NCI-H1694 (cell line): ENCODE results near the gene HGF.
"Not testable (repeated sequence)": the region's sequence is repeated elsewhere in the genome, so short reads cannot be mapped to it uniquely, and the experiment has no call there.

Experiments
- DNase-seq: peaks from one replicate; lab custom pipeline; 2025; lab: John Stamatoyannopoulos, UW

The HGF gene

DNA sequence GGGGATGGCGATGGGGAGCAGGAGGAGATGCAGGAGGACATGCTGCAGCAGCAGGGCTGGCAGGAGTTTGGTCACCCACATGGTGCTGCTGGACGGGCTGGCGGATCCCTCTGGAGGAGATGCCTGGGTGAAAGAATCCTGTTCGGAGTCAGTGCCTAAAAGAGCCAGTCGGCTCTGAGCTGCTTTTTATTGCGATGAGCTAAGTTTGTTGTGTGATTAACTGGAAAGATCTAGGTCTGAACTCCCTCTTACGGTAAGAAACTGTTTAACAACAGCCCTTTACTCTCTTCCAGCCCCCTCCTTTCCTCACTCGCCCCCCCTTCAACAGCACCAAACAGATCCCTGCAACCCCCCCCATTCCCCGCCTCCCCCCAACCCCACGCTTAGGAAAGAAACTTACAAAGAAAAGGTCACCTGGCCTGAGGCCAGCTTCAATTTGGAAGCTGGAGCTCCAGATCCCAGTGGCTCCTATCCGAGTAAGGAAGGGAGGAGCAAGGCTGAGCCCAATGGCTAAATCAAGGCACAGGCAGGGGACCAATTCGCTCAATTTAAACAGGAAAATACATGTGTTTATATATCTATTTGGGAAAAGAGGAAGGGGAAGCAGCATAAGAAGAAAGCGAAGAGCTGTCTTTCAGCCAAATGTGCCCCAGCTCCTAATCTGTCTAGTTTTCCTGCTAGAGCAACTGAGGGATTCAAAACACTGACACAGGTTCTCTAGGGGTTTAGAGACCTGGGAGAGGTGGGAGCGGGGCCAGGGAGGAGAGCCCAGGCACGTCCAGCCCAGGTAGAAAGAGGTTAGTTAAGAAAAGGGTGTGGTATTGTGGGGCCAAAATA, at the start of gene HGF:
HGF (minus strand) TSS at position 157 of the 837 bp plus-strand sequence; CDS start at position 81, 76 bp downstream.
- no peak for DNase-seq

DNA sequence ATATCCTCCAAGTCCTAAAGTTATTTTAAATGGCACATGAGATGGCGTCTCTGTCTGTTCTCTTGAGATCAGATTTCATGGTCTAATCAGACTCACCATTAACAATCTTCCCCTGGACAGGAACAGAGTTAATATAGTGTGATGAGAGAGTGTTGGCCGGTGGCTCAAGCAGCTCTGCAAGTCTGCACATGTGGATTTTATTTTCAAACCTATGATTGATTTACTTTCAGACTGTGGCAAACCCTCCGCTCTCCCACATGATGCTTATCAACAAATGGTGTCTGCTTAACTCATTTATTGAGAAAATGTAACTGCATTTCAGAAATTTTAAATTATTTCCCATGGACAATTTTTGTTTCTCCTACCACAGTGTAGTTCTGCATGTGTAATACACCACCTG, 46.5 kb upstream of the HGF start:
- no peak for DNase-seq

DNA sequence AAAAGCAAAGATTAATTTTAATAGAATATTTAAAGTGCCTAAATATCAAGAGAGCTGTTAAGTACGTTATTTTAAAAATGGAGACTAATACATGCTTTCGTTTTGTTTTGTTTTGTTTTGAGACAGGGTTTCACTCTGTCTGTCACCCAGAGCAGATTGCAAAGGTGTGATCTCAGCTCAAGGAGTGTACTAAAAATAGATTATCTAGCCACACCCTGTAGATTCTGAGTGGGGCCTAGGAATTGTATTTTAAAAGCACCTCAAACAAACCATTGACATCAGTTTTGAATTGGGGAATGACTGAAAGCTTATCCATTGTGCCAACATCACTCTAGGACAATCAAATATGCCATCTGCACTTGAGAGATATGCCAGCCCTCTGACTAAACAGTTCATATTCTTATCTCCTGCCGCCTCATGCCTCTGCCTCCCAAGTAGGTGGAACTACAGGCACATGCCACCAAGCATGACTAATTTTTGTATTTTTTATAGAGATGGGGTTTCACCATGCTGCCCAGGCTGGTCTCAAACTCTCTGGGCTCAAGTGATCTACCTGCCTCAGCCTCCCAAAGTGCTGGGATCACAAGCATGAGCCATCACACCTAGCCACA, 43.1 kb upstream of the HGF start:
- DNase-seq: not testable (repeated sequence)

DNA sequence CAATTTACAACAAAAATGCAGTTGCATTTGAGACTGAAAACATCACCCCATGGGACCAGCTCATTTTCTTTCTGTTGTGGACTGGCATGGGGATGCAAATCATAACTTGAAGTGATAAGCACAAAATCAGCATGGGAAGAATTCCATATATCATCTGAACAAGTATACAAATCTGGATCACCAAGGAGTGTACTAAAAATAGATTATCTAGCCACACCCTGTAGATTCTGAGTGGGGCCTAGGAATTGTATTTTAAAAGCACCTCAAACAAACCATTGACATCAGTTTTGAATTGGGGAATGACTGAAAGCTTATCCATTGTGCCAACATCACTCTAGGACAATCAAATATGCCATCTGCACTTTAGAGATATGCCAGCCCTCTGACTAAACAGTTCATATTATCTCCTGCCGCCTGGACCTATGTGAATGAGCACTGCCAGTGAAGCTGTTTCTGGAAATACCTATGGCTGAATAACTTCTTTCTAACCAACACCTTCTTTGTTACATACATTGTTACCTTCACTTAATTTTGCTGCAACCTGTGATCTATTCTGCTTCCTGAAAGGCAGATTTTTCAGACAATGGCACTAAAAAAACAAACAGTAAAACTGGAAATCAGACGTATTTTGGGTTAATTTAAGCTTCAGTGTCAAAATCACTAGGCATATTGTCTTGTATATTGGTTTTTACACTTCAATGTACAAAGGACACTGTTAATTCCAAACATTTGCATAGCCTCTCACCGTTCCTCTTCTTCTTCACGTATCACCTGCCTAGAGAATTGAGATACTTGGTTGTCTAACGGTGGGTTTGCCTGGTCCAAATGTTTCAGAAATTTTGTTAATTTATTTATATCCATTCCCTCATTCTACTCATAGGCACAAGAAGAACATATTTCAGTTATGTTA, 42.4 kb upstream of the HGF start:
- no peak for DNase-seq

DNA sequence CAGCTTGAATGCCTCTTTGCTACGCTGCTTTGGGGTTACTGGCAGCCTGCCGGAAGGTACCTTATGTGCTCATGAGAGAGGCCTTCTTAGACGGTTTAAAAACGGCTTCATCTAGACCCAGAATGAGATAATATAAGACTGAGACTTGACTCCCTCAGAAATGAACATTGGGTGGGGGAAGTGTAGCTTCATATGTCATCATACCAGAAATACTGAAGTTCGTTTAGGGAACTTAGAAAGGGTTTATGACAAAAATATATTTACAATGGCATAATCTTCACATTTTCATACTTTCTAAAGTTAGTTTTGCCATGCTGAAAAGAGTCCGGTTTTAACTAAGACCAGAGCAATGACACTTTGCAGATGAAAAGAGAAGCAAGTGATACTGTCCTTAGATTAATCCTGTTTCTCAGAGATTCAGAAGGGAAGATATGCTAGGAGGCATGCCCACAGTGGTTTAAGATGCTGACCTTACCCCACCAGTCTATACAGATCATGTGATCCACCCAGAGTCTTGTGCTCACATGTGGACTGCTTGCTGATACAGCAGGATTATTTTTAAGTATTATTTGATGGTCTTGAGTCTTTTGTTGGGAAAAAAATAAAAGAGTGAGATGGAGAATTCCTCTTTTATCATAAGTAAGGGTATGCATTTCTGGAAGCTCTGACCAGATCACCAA, 40.8 kb upstream of the HGF start:
- DNase-seq: no peak

DNA sequence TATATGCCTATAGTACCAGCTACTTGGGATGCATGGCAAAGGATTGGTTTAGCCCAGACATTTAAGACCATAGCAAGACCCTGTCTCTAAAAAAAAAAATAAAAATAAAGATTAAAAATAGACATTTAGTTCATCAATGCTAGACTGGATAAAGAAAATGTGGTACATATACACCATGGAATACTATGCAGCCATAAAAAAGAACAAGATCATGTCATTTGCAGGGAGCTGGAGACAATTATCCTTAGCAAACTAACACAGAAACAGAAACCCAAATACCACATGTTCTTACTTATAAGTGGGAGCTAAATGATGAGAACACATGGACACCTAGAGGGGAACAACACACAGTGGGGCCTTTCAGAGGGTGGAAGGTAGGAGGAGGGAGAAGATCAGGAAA, 38.5 kb upstream of the HGF start:
- not testable (repeated sequence) for DNase-seq

DNA sequence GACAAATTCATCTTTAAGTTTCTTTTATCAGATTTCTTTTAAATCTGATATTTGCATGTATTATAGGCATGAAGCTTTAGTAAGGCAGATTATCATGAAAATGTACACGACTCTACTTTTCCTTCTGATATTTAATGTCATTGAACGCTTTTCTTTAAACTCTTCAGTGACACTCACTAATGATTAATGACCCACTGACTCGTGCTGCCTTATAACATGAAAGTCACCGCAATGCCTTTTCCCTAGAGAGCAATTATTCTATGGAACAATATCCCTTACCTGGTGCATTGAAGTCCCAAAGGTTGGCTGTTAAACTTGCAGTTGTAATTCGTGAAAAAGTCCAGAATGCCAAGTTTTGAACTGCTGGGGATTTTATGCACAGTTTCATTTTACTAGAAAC, 33.4 kb upstream of the HGF start:
- DNase-seq: no peak

DNA sequence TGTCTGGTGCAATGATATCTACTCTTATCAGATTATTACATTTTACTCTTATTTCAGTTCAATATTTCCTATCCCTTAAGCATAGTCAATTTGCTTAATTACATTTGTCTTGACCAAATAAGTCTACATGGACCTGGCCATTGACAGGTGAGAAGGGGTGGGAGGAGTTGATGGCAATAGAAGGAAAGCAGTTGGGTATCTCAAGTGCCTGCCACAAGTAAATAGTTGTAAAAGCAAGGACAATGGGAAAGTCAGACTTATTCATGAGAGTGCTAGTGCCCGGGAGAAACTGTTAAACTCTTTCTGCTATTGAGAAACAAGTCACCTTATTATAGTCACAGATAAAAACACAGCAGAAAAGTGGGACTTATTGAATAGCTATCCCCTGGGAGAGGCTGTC, 32.4 kb upstream of the HGF start:
- DNase-seq: no peak

DNA sequence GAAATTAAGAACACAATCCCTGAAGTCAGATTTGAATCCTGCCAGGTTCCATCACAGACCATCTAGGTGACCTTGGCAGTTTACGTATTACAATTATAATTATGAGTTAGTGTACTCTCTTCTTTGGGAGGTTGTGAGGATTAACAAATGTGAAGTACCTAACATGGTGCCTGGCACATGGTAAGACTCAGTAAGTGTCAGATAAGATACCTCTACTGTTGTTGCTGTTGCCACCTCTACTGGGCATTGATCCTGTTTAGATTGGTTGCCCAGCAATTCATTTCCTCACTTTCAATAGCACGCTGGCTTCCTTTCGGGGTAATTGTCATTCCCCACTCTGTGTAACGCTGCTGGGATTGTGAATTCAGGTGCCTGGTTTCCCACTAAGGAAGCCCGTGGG, 31.7 kb upstream of the HGF start:
- DNase-seq: no peak

DNA sequence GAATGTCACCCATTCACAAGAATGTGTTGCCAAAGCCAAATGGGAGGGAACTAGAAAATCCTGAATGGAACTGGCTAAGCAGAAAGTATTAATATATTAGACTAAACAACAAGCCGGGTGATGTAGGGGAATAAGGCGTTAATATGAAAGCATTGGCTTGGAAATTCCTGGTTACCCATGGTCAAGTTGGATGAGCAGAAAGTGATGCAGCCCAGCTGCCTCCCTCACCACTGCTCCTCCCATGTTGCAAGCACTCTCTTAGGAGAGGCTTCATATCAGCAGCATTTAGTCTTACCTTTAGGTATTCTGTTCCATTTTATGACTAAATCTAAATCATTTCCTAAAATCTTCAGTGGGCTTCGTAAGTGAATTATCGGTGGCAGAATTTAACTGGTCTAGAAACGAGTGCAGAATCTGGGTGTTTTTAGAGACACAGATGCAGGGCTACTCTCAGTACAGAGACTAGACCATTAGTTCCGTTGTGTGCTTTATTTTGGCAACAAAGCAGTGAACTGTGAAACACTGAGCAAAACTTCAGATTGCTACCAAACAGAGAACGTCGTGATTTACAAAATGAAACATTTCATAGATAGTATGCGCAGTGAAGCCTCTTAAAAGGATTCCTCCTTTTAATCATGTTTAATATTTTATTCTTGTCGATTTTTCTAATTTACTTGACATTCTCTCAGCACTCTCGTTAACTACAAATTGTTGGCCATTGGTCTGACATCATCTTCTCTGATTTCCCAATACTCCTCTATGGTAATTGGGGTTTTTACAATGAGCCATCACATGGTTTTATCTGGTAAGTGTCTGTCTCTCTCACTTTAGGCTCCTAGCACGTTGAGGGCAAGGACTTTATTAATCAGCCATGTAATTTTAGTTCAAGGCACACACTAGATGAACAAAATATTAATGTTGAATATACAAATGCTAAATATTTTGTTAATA, 22.0 kb upstream of the HGF start:
- no peak for DNase-seq

DNA sequence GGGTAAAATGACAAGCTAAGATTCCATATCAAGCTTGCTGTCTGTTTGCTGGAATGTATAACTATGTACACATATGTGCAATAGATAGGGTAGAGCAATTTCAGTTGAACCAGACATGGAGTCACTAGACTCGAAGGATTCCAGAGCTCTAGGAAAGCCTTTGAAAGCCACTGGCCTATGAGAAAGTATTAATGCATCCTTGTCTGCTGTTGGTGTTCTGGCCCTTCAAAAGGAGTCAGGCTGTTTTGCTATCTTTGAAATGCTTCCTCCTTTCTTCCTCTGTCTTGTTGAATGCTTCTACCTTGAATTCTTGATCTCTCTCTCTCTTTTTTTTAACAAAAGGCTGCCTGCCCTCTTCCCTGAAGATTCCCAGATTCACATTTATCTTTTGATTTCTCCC, 20.8 kb upstream of the HGF start:
- DNase-seq: no peak

DNA sequence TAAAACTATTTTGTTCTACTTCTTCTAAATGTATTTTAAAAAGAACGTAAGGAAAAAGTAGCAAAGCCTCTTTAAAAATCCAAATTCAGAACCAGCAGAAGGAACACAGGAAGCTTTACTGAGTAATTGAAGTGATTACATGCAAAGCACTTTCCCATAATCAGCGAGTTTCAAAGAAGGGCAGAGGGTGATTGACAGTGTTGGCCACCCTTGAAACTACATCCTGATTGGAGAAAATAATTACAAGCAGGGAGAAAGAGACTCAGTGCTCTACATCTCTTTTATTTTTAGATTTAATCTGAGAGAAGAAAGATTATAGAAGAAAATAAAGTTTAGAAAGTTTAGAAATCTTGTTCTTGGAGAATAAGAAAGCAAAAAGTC, 20.3 kb upstream of the HGF start:
- DNase-seq: no peak

DNA sequence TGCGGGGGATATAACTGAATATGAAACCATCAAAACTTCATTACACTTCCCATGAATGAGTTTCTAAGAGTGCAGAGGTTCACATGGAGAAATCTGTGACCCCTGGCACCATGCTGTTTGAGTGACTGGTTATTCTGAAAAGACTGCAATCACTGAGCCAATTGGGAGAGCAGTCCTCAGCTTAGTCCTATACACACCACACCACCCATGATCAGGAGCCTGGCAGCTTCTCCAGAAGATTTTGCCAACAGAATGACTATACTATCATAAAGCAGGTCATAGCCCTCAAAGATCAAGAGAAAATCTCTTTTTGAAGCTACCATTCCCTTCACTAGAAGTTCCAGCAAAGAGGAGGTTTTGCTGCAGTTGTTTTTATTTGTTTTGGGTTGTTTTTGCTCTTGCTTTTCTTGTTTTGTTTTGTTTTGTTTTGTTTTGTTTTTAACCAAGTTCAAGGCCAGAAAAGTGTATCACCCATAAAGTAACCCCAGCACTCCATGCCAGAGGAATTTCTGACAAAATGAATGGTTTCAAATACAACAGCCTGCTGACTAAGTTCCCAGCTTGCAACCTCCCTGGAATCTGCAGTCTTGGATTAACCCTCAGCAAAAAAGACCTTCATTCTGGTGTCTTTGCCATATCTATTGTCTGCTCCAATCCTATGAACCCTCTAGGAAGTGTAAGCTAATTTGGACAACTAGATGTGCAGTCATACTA, 19.7 kb upstream of the HGF start:
- DNase-seq: no peak

DNA sequence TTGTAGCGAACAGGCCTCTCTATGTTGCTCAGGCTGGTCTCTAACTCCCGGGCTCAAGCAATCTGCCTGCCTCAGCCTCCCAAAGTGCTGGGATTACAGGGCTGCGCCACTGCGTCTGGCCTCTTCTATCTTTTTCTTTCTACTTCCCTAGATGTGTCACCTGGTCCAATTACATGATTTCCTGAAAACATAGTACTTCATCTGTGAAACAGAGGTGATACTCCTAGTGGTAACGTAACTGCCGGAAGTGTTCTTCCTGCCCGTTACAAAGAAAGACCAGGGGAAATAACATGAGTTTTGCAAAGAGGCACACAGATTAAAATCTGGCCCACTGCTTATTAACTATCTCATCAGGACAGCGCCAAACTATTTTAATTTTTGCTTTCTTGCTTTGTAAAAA, 18.4 kb upstream of the HGF start:
- no peak for DNase-seq

DNA sequence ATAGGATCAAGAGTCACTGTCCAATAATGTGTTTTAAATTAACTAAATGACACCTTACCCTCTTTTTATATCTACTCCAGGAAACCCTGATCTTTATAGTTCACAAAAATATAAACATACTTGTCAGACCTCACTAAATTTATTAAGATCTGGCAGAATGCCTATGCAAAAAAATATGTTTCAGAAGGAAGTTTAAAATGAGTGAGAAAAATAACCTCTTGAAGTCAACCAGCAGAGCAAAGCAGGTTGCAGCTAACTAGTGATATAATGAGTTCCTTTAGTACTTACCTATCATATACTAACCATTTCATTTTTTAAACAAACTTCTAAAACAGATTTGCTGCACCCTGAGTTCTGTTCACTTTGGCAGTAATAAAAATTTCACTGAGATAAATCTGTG, 14.0 kb upstream of the HGF start:
- DNase-seq: no peak

DNA sequence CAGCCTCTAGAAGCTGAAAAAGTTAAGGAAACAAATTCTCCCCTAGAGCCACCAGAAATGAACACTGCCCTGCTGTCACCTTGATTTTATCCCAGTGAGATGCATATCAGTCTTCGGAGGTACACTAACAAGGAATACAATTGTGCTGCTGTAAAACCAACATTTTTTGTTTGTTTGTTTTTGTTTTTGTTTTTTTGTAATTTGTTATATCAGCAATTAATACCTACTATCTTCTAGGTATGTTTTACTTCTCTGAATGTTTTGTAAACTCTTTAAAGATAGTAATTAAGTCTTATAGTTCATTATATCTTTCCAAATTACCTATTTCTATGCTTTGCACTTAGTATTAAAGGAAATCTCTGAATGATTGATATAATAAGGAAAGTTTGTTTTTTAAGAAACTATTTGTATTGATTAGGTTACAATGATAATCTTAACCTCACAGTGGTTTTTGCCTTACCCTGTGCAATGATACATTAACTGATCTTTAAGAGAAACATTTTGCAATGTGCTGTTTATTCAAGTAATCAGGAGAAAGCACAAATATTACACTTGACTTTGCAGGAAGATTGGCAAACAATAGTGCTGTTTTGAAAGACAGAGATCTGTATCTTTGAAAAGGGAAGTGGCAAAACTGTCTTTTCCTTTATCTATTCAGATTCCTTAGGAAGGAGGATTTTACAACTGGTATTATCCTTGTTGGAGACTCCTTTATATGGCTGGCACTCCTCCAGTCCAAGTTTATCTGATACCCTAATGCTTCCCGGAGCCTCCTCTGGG, 11.3 kb upstream of the HGF start:
- DNase-seq: no peak

DNA sequence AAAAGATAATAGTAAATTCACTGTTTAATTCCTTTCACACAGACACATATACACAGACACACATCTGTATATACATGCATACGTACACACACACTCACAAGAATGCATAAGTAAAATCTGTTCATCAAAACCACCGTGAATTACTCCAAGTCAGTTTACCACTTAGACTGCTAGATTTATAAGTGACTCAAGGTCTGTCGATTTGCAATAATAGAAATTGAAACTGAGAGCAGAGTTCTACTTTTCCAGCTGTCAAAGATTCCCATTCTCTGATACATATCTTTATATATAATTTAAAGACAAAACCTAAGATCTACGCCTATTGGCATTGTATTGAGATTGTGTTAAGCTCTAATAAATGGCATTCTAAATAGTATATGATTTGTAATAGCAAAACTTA, 9.9 kb upstream of the HGF start:
- no peak for DNase-seq

DNA sequence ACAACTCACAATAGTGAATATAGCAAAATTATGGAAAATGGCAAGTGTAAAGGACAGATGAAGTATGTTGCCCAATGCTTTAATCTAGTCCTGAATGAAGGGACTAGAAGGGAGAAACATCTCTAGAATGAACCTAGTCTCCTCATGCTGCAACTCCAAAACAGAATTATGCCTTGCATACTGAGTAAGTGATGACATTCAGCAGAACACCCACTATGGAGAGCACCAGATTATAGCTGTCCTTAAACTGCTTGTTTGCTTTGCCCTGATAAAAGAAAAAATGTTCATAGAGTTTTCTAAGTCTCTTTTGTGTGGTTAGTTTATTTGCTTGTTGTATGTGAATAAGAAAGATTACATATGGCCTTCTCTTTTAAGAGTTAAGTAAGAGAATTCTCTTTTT, 7.8 kb upstream of the HGF start:
- DNase-seq: no peak

DNA sequence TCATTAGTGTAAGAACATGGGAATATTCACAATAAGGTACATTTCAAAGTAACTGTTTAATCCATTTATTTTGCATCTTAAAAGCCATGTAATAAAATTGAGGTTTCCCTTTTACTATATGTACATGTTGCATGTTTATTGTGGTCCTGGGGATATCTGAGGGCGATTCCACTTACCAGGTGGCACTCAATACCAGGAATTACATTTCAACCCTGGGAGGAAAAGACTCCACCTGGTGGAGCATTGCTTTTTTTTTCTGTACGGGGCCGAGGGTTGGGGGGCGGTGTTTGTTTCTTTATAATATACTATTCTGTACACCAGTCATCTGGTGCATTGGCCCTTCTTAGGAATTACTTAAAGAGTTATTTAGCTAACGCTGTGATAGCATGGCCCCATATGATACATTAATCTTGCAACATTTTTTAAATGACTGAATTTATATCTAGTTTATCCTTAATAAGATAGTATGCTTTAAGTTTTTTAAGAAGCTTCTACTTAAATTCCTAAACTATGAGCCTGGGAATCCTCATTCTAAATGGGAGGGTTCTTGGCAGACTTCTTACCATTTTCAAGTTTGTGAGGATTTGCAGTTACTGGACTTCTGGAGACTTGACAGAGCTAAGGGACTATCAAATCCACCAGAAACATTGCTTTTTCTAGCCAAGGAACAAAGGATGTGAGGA, 7.2 kb upstream of the HGF start:
- DNase-seq: no peak
